Gastrocnemius medialis (tissue), 4 donors: Measurements from ENCODE around the gene CSE1L. TPM values are rescaled to one million over a fixed set of nuclear protein-coding genes. Genes with fewer than 3 reads are reported as not detected.
A peak's percentile ranks its signal among the peaks of the same experiment; 100 is the strongest.

Source experiments
- ATAC-seq, 2 donors: fragments of 150-250 bp; one replicate each; pipeline ENCODE4 v1.9.1; 2016
- DNase-seq, 2 donors: peaks; one replicate each; pipeline ENCODE4 v3.0.0-alpha.2; 2019
- H3K27ac ChIP-seq, 4 donors: fragments of 200-600 bp; sonication (generic); 1 replicate in 1 of 4; 2 replicates in 3 of 4; pipeline ENCODE4 v1.5.1; 2016 to 2018; ENCODE audit warnings: mild to moderate bottlenecking in 2 of 4, moderate library complexity in 1 of 4
- H3K27me3 ChIP-seq, 3 donors: fragments of 200-600 bp; sonication (generic) in 2 of 3; 1 replicate in 1 of 3; 2 replicates in 2 of 3; pipeline versions ENCODE4 v1.5.1 to v1.6.0; 2016 to 2019; ENCODE audit warnings: mild to moderate bottlenecking in 1 of 3, moderate library complexity in 1 of 3
- H3K36me3 ChIP-seq, 2 donors: fragments of 200-600 bp; sonication (generic) in 1 of 2; one replicate each; pipeline ENCODE4 v1.5.1; 2017 to 2018
- H3K4me1 ChIP-seq, 2 donors: fragments of 200-600 bp; sonication (generic) in 1 of 2; one replicate each; pipeline ENCODE4 v1.5.1; 2016 to 2017; ENCODE audit warnings: mild to moderate bottlenecking in 2 of 2
- H3K4me3 ChIP-seq, 4 donors: fragments of 200-600 bp; sonication (generic) in 3 of 4; 1 replicate in 1 of 4; 2 replicates in 3 of 4; pipeline ENCODE4 v1.5.1; 2016 to 2019; ENCODE audit warnings: mild to moderate bottlenecking in 2 of 4
- H3K9me3 ChIP-seq, 3 donors: fragments of 200-600 bp; sonication (generic) in 2 of 3; 1 replicate in 1 of 3; 2 replicates in 2 of 3; pipeline ENCODE4 v1.5.1; 2016 to 2019
- POLR2A ChIP-seq, 2 donors: fragments of 450-650 bp; IDR thresholded peaks; one replicate each; pipeline ENCODE4 v1.6.1; 2017; ENCODE audit warnings: antibody characterized with exemption in 2 of 2, mild to moderate bottlenecking in 2 of 2, moderate library complexity in 2 of 2
- in situ Hi-C, 4 donors: fragments of 200-750 bp; cut with MboI; loops; one replicate each; pipeline versions ENCODE4 v1.15.0 to v1.8.0; 2017; ENCODE audit warnings: low sequenced_read_pairs in 4 of 4
- intact Hi-C: fragments of 100-400 bp; cut with DNase I; formaldehyde crosslinking; loops from one replicate; pipeline ENCODE4 v1.15.1; 2023; ENCODE audit warnings: low total_unique reads
- total RNA-seq, 4 donors: library from RNA; depleted of rRNA; stranded (reverse); fragments of >200 nt; gene quantifications; one replicate each; pipeline versions ENCODE4 v1.1.0 to v1.2.3, GENCODE V29; 2016
- TF ChIP-seq, protein P1 (sequence below), 5 experiments: fragments of 450-650 bp in 3 of 5; fragments of 200-600 bp in 2 of 5; sonication (generic) in 2 of 5; IDR thresholded peaks in 4 of 5; conservative IDR thresholded peaks in 1 of 5; 1 replicate in 4 of 5; 2 replicates in 1 of 5; pipeline ENCODE4 v1.5.1; 2016 to 2019; ENCODE audit warnings: antibody characterized with exemption in 5 of 5, mild to moderate bottlenecking in 3 of 5, moderate library complexity in 3 of 5

Gene CSE1L
- total RNA-seq, 4 donors from 2014 or later = 44.0 to 59.6 (median 58.3) TPM

DNA sequence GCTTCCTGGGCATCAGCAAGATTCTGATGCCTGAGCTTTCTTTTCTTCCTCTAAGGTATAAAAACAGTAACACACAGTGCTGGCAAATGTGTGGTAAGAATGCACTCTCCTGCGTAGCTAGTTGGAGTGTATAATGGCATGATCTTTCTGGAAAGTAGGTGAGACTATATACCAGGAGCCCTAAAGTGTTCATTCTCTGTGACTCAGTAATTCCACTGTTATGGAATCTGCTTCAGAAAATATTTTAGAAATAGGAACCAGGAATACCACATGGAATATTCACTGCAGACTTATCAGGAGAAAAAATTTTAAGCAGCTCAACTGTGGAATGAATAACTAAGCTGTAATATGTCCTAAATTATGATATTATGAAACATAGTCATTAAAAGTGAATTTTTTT is 16.9 kb upstream of the CSE1L start:
- ATAC-seq (no peak), DNase-seq (no peak)
- H3K27me3 ChIP-seq = no peaks in the 10 kb centered on the region
- in situ Hi-C loops = no loop called here
- no peaks in the 10 kb centered on the region for H3K4me1 ChIP-seq
- no peak overlapping the region for H3K27ac ChIP-seq
- peaks cover 4 to 78% of the 10 kb centered on the region in 2 donors for H3K36me3 ChIP-seq
- H3K4me3 ChIP-seq = no peak overlapping the region
- intact Hi-C loops = no loop called here
- TF ChIP-seq, protein P1, sequence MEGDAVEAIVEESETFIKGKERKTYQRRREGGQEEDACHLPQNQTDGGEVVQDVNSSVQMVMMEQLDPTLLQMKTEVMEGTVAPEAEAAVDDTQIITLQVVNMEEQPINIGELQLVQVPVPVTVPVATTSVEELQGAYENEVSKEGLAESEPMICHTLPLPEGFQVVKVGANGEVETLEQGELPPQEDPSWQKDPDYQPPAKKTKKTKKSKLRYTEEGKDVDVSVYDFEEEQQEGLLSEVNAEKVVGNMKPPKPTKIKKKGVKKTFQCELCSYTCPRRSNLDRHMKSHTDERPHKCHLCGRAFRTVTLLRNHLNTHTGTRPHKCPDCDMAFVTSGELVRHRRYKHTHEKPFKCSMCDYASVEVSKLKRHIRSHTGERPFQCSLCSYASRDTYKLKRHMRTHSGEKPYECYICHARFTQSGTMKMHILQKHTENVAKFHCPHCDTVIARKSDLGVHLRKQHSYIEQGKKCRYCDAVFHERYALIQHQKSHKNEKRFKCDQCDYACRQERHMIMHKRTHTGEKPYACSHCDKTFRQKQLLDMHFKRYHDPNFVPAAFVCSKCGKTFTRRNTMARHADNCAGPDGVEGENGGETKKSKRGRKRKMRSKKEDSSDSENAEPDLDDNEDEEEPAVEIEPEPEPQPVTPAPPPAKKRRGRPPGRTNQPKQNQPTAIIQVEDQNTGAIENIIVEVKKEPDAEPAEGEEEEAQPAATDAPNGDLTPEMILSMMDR (IDR thresholded peaks at IDR 0.05 in 4 of 5, conservative IDR thresholded peaks at IDR 0.05 in 1 of 5) = no peak
- TF ChIP-seq POLR2A (IDR thresholded peaks at IDR 0.05) = no peak
- H3K9me3 ChIP-seq = no peaks in the 10 kb centered on the region

DNA sequence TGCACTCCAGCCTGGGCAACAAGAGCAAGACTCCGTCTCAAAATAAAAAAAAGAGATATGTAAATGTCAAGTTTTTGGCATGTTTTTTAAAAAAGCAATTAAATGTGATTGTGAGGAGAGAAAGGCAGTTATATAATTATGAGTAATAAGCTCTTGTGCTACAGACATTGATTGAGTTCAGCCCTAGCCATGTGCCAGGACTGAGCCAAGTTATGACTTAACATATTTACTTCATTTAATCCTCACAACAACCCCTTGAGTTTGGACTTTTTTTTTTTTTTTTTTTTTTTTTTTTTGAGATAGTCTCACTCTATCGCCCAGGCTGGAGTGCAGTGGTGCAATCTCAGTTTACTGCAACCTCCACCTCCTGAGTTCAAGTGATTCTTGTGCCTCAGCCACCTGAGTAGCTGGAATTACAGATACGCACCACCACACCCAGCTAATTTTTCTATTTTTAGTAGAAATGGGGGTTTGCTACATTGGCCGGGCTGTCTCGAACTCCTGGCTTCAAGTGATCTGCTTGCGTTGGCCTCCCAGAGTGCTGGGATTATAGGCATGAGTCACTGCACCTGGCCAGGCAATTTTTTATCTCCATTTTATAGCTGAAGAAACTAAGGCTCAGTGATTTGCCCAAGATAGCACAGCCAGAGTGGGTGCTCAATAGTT is 15.0 kb upstream of the CSE1L start:
- ATAC-seq = peak in 1 of 2 donors; percentile 50
- Histone ChIP-seq H3K36me3 (peaks cover 4 to 69% of the 10 kb centered on the region in 2 donors), H3K4me1 (no peaks in the 10 kb centered on the region), H3K4me3 (no peak overlapping the region), H3K27ac (no peak overlapping the region), H3K27me3 (no peaks in the 10 kb centered on the region), H3K9me3 (no peaks in the 10 kb centered on the region)
- in situ Hi-C loops (no loop called here), intact Hi-C loops (no loop called here)
- no peak for DNase-seq
- TF ChIP-seq, protein P1 (IDR thresholded peaks at IDR 0.05 in 4 of 5, conservative IDR thresholded peaks at IDR 0.05 in 1 of 5) = no peak
- no peak for TF ChIP-seq POLR2A (IDR thresholded peaks at IDR 0.05)

DNA sequence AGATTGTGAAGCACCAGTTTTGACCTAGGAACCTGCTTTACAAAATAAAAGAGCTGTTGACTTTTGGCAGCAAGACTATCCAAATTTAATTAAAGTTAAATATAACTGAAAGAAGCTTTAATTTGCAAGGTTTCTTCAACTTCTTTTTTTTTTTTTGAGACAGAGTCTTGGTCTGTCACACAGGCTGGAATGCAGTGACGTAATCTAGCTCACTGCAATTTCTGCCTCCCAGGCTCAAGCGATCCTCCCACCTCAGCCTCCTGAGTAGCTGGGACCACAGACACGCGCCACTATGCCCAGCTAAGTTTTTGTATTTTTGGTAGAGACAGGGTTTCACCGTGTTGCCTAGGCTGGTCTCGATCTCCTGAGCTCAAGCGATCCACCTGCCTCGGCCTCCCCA is 13.7 kb upstream of the CSE1L start:
- Histone ChIP-seq H3K27ac (no peak overlapping the region), H3K4me3 (no peak overlapping the region), H3K4me1 (no peaks in the 10 kb centered on the region), H3K27me3 (no peaks in the 10 kb centered on the region), H3K36me3 (peaks cover 4 to 55% of the 10 kb centered on the region in 2 donors), H3K9me3 (no peaks in the 10 kb centered on the region)
- ATAC-seq (no peak), DNase-seq (no peak)
- in situ Hi-C loops (no loop called here), intact Hi-C loops (no loop called here)
- TF ChIP-seq, protein P1 (IDR thresholded peaks at IDR 0.05 in 4 of 5, conservative IDR thresholded peaks at IDR 0.05 in 1 of 5) = no peak
- TF ChIP-seq POLR2A (IDR thresholded peaks at IDR 0.05) = no peak

DNA sequence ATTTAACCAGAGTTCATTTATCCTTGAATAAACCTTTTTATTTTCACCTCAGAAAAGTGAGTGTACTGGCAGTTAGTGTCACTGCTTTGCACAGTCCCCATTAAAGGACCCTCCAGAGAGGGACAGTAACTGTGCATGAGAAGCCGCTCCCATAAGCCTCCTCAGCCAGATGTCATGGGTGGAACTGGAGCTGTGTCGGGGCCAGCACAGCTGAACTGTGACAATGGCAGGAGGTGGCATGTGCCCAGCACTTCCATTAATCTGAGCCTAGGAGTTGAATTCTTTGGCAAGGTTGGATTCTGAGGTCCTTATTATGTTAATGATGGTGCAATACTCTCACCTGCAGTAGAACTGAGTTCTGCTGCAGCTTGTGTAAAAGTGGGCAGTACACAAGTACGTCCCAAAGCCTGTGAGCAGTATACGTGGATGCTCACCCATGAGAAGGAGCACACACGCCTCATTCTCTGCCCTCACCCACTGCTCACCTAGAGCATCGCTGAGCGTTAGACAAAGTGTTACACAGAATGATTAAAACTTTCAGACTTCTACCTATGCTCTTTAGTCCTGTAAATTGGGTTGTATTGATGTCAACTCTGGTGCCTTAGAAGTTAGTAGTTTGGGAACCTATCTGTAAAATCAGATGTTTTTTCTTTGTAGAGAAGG is 11.9 kb upstream of the CSE1L start:
- no peaks in the 10 kb centered on the region for H3K9me3 ChIP-seq
- no peak for DNase-seq
- in situ Hi-C loops (no loop called here), intact Hi-C loops (no loop called here)
- TF ChIP-seq POLR2A (IDR thresholded peaks at IDR 0.05) = no peak
- TF ChIP-seq, protein P1 (IDR thresholded peaks at IDR 0.05 in 4 of 5, conservative IDR thresholded peaks at IDR 0.05 in 1 of 5) = no peak
- no peak overlapping the region for H3K27ac ChIP-seq
- H3K4me3 ChIP-seq = no peak overlapping the region
- H3K27me3 ChIP-seq = no peaks in the 10 kb centered on the region
- peaks cover 4 to 38% of the 10 kb centered on the region in 2 donors for H3K36me3 ChIP-seq
- H3K4me1 ChIP-seq = no peaks in the 10 kb centered on the region
- no peak for ATAC-seq
